Measurements from ENCODE around the gene ABCC11.

ABCC11 gene

DNA sequence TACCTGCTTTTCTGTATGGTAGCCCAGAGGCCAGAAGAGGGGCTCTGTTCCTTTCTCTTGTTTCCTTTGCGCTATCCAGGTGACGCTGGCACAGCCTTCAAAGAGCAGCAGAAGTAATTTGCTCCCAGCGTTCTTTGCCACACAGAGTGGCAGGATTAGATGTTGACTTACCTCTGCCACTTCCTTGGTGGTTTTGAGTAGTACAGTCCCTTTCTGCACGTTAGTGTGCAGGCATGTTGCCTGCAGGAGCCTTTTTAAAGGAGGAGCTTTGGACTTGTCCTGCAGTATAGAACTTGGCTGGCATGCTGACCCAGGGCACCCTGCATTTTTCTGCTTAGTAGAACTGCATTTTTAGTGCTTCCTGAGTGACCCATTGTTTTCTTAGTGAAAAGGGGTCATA lies at the start of gene ABCC11:
Gene ABCC11, minus strand, starts transcription at position 229 of the 400 bp plus-strand sequence. CDS start 15,618 bp downstream, outside the sequence.
- Histone ChIP-seq H3K27me3 (no peaks in the 10 kb centered on the region), H3K27ac (no peak within 1 kb of the TSS), H3K9me3 (no peaks in the 10 kb centered on the region), H3K9ac (peak within 1 kb of the TSS; percentile 30), H3K4me1 (peaks cover 25% of the 10 kb centered on the region), H3K4me3 (no peak within 1 kb of the TSS), H3K36me3 (peaks cover 12% of the 10 kb centered on the region; the same call in 1 of the 2 replicates), H3K4me2 (peak within 1 kb of the TSS; percentile 97; the same call in 1 of the 2 replicates), H4K20me1 (peaks cover 80% of the 10 kb centered on the region)
- TF ChIP-seq Cebpa-rat (IDR thresholded peaks at IDR 0.05), result no peak

DNA sequence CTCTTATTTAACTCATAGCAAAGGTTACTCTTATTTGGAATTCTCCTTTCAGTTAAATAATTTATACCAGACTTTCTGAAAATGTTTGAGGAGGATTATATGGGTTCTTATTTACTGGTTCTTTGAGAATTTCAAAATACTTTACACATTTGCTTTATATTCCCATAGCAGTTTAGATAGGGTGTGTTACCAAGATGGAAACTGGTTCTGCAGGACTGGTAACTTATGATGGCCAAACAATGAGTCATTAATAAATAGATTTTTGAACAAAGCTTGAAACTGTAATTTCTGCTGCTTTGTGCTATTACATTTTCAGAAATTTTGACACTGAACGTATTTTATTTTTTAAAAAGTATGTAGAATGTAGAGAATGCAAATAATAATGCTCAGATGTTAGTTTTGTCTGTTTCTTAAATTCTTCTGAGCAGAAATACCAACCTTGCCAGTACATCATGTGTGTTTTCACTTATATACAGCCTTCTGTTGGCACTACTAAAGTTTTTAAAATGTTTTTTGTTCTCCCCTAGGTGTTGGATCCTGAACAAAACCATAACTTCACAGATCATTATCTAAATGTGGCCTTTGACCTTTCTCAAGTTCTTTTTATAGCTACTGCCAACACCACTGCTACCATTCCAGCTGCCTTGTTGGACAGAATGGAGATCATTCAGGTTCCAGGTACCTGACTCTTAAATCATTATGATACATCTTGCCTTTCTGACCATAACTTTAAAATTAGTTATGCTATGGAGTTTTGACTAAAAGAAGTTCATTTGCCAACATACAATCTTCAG lies 48.3 kb upstream of the ABCC11 start:
- Histone ChIP-seq H4K20me1 (no peaks in the 10 kb centered on the region), H3K9ac (no peak overlapping the region), H3K27me3 (no peaks in the 10 kb centered on the region), H3K4me3 (no peak overlapping the region), H3K4me1 (peaks cover 8% of the 10 kb centered on the region), H3K27ac (no peak overlapping the region), H3K36me3 (peaks cover 91% of the 10 kb centered on the region), H3K9me3 (no peaks in the 10 kb centered on the region), H3K4me2 (no peak overlapping the region)
- no peak for TF ChIP-seq Cebpa-rat (IDR thresholded peaks at IDR 0.05)

DNA sequence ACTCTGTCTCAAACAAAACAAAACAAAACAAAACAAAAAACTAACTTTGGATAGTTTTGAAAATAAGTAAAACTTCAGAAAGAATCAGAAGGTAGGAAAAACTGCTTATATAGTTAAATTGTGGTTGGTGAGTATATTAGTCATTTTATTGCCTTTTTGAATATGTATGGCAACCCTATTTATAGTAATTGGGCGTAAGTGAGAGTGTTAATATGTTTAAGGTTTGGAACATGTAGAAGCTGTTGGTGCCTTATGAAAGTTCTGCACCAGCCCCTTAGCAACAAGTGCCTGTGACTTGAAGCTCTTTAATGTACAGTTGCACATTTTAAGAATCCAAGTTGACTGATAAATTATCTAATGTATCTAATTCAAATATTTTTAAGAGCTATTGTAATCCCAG lies 47.4 kb upstream of the ABCC11 start:
- no peak overlapping the region for H3K4me2 ChIP-seq
- H3K9me3 ChIP-seq, result no peaks in the 10 kb centered on the region
- H3K27ac ChIP-seq, result no peak overlapping the region
- H3K36me3 ChIP-seq, result peaks cover 90% of the 10 kb centered on the region
- H4K20me1 ChIP-seq, result no peaks in the 10 kb centered on the region
- no peak for TF ChIP-seq Cebpa-rat (IDR thresholded peaks at IDR 0.05)
- no peaks in the 10 kb centered on the region for H3K27me3 ChIP-seq
- H3K9ac ChIP-seq, result no peak overlapping the region
- H3K4me3 ChIP-seq, result no peak overlapping the region
- H3K4me1 ChIP-seq, result peaks cover 15% of the 10 kb centered on the region

DNA sequence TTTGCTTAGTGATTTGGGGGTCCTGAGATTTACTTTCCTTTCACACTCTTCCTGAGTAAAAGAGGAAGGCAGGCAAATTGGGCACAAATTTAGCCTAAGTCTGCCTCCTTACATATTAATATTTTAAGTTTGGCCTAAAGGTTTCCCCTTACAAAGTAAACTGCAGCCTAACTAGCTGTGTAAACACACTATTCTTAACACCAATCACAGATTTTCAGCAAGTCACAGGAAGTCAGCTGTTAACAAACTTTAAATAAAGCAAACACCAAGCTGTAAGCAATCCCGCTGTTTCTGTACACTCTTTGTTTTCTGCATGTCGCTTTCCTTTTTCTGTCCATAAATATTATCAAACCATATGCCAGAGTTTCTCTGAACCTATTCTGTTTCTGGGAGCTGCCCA lies 45.1 kb upstream of the ABCC11 start:
- Histone ChIP-seq H3K4me3 (no peak overlapping the region), H3K4me1 (peaks cover 15% of the 10 kb centered on the region), H3K9me3 (peaks cover 4% of the 10 kb centered on the region), H3K27me3 (no peaks in the 10 kb centered on the region), H3K9ac (no peak overlapping the region), H3K4me2 (no peak overlapping the region), H3K36me3 (peaks cover 93% of the 10 kb centered on the region), H3K27ac (no peak overlapping the region), H4K20me1 (no peaks in the 10 kb centered on the region)
- no peak for TF ChIP-seq Cebpa-rat (IDR thresholded peaks at IDR 0.05)

DNA sequence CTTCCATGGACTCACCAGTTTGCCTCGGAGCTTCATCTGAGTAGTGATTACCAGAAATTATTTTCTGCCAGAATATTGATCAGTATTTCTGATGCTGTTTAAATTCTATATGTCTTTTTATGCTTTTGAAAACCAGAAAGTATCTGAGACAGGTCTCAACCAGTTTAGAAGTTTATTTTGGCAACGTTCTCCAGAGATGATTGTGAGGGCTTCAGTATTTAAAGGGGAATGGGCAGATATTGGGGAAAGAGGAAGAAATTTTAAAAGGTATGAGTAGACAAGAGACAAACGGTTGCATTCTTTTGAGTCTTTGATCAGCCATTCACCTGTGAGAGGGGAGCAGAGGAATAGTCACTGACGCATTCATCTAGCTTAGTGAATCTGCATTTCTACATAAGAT lies 44.4 kb upstream of the ABCC11 start:
- no peak for TF ChIP-seq Cebpa-rat (IDR thresholded peaks at IDR 0.05)
- Histone ChIP-seq H3K9me3 (peaks cover 11% of the 10 kb centered on the region), H3K36me3 (peaks cover 93% of the 10 kb centered on the region), H4K20me1 (no peaks in the 10 kb centered on the region), H3K9ac (no peak overlapping the region), H3K27ac (no peak overlapping the region), H3K4me3 (no peak overlapping the region), H3K4me1 (peaks cover 15% of the 10 kb centered on the region), H3K4me2 (no peak overlapping the region), H3K27me3 (no peaks in the 10 kb centered on the region)

DNA sequence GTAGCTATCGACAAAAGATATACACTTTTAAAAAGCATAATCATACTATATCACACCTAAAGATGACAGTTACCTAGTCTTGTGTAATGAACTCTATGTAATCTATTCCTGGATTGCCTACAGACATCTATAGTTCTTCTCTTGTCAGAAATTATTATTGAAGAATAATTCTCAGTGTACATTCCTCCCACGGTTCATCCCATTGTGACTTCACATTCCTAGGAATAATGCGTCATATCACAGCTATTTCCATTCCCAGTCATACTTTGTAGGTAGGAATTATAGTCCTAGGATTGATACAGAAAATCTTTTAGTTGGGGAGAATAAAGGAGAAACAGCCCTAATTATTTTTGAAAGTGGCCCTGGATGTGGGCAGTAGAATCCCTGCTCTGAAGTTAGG lies 44.0 kb upstream of the ABCC11 start:
- Histone ChIP-seq H3K27ac (no peak overlapping the region), H3K9ac (no peak overlapping the region), H3K36me3 (peaks cover 93% of the 10 kb centered on the region)

DNA sequence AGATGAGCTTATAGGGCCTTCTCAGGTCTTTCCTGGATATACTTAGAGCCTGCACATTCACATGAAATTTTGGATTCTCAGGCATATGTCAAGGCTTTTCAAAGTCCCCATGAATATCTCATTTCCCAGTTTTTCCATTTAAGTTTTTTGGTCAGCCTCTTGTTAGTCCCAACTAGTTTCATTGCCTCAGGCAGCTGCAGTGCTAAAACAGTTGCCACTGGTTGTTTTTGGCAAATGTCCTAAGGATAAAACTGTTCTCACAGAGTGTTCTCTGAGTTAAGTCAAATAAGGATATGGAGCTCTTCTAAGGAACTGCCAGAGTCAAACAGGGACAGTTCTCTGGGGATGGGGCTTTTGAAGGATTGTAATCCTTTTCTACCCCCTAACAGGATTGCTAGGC lies 39.9 kb upstream of the ABCC11 start:
- Histone ChIP-seq H4K20me1 (no peaks in the 10 kb centered on the region), H3K27ac (no peak overlapping the region), H3K9me3 (peaks cover 27% of the 10 kb centered on the region), H3K4me2 (no peak overlapping the region), H3K9ac (no peak overlapping the region), H3K27me3 (no peaks in the 10 kb centered on the region), H3K36me3 (peaks cover 86% of the 10 kb centered on the region), H3K4me3 (no peak overlapping the region), H3K4me1 (peaks cover 26% of the 10 kb centered on the region)
- TF ChIP-seq Cebpa-rat (IDR thresholded peaks at IDR 0.05), result no peak

More for the DNA sequence above, 44.0 kb upstream of the ABCC11 start:
- H3K9me3 ChIP-seq, result peaks cover 16% of the 10 kb centered on the region
- H4K20me1 ChIP-seq, result no peaks in the 10 kb centered on the region
- H3K27me3 ChIP-seq, result no peaks in the 10 kb centered on the region
- H3K4me2 ChIP-seq, result no peak overlapping the region
- H3K4me1 ChIP-seq, result peaks cover 15% of the 10 kb centered on the region
- no peak for TF ChIP-seq Cebpa-rat (IDR thresholded peaks at IDR 0.05)
- no peak overlapping the region for H3K4me3 ChIP-seq

DNA sequence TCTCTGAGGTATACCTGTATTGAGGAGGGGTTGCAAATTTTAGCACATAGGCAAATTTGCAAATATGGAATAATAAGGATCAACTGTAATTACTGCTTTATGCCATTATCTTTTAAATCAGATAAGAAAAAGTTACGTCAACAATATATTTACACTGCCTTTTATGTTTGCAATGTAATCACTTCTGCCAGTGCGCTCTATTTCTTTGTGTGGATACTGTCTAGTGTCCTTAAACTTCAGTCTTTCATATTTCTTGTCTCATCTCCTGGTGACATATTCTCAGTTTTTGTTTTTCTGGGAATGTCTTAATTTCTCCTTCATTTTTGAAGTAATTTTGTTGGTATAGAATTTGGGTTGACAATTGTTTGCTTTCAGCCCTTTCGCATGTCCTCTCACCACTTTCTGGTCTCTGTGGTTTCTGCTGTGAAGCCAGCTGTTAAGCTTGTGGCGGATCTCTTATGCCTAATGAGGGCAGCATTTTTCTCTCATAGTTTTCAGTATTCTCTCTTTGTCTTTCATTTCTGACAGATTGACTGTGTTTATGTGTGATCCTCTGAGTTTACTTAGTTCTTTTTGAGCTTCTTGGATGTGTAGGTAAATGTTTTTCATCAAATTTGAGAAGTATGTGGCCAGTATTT lies 37.6 kb upstream of the ABCC11 start:
- Histone ChIP-seq H3K4me2 (no peak overlapping the region), H4K20me1 (no peaks in the 10 kb centered on the region), H3K27me3 (no peaks in the 10 kb centered on the region), H3K4me1 (peaks cover 14% of the 10 kb centered on the region), H3K9ac (no peak overlapping the region), H3K9me3 (peaks cover 27% of the 10 kb centered on the region), H3K36me3 (peaks cover 74% of the 10 kb centered on the region), H3K27ac (no peak overlapping the region), H3K4me3 (no peak overlapping the region)
- TF ChIP-seq Cebpa-rat (IDR thresholded peaks at IDR 0.05), result no peak

DNA sequence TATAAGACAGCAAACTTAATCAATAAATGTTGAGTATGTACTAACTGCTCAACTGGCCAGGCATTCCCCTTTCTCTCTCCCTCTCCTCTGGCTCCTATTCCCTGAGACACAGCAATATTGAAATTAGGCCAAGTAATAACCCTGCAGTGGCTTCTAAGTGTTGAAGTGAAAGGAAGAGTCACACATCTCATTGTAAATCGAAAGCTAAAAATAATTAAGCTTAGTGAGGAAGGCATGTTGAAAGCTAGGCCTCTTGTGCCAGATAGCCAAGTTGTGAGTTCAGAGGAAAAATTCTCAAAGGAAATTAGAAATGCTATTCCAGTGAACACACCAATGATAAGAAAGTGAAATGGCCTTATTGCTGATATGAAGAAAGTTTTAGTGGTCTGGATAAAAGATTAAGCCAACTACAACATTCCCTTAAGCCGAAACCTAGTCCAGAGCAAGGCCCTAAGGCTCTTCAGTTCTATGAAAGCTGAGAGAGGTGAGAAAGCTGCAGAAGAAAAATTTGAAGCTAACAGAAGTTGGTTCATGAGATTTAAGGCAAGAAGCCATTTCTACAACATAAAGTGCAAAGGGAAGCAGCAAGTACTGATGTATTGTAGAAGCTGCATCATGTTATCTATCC lies 35.4 kb upstream of the ABCC11 start:
- H4K20me1 ChIP-seq, result no peaks in the 10 kb centered on the region
- H3K27ac ChIP-seq, result no peak overlapping the region
- H3K4me2 ChIP-seq, result no peak overlapping the region
- H3K4me3 ChIP-seq, result no peak overlapping the region
- no peak overlapping the region for H3K9ac ChIP-seq
- no peak for TF ChIP-seq Cebpa-rat (IDR thresholded peaks at IDR 0.05)
- peaks cover 22% of the 10 kb centered on the region for H3K4me1 ChIP-seq
- H3K27me3 ChIP-seq, result no peaks in the 10 kb centered on the region
- peaks cover 73% of the 10 kb centered on the region for H3K36me3 ChIP-seq
- H3K9me3 ChIP-seq, result peaks cover 26% of the 10 kb centered on the region

DNA sequence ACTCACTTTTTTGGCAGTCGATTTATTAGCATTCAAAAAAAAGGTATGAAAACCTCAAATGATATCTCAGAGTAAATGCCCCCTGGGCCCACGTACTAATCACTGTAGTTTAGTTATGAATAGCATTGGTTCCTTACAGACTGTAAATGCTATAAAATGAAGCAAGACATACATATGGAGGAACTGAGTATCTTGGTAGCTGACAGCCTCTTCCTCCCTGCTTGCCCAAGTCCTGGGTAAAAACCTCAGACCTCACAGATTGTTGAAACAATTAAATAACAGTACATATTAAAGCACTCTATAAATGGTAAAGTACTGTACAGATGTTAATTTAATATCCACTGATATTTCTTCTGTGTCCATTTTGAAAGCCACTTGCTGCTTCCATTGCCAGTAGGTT lies 33.2 kb upstream of the ABCC11 start:
- Histone ChIP-seq H3K9me3 (peaks cover 4% of the 10 kb centered on the region; the same call in 1 of the 2 replicates), H3K4me3 (no peak overlapping the region), H4K20me1 (0 out of 2 replicates have a peak, but pooled peaks cover 8% of the 10 kb centered on the region), H3K27ac (no peak overlapping the region), H3K27me3 (no peaks in the 10 kb centered on the region), H3K4me2 (no peak overlapping the region), H3K9ac (no peak overlapping the region), H3K36me3 (peaks cover 72% of the 10 kb centered on the region), H3K4me1 (peaks cover 22% of the 10 kb centered on the region)
- no peak for TF ChIP-seq Cebpa-rat (IDR thresholded peaks at IDR 0.05)

All from BLaER1 (cell line).